ENCODE measurements around the gene TRPV3. TPM values are rescaled to one million over a fixed set of nuclear protein-coding genes. Genes with fewer than 3 reads are reported as not detected.
A peak's percentile ranks its signal among the peaks of the same experiment; 100 is the strongest.

Gene TRPV3
- total RNA-seq, 5 donors from 2014 or later (not counting 1 experiment from before 2014, with no cell fraction given) = 0.23 to 1.4 (median 0.44) TPM

DNA sequence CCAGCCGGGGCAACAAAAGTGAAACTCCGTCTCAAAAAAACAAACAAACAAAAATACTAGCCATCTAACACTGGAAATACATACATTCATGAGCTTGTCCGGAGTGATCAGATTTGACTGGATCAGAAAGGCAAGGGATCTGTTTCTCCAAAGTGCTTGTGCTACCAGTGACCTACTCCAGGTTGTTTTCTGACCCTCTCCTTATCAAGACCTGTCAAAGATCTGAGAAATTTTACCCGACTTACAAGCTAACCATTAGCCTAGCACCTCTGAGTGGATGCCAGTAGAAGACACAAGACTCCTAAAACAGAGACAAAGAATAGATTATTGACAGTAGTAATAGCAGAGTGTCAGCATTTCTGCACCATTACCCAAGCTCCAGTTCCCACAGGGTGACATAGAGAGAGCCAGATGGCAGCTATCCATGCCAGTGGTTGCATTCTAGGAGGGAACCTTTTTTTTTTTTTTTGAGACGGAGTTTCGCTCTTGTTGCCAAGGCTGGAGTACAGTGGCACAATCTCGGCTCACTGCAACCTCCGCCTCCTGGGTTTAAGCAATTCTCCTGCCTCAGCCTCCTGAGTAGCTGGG lies 72.0 kb downstream of the TRPV3 start:
- CTCF ChIA-PET = no interaction called here
- Histone ChIP-seq H3K4me1 (ENCODE audit: control insufficient read depth in 1 of 2, extremely low read depth in 1 of 2, insufficient read depth in 2 of 2, low read length in 2 of 2) (no peaks in the 10 kb centered on the region), H3K27ac (ENCODE audit: low read length) (no peak overlapping the region), H3K4me3 (ENCODE audit: control insufficient read depth in 1 of 2, extremely low read depth in 1 of 2, low read length in 1 of 2) (no peak overlapping the region), H3K9me3 (no peaks in the 10 kb centered on the region), H3K27me3 (replicated peaks in 1 of 2; ENCODE audit: control insufficient read depth in 2 of 2, extremely low read depth in 1 of 2, insufficient read depth in 2 of 2, low read length in 1 of 2) (peaks cover 0 to 10% of the 10 kb centered on the region in 2 experiments), H3K36me3 (ENCODE audit: control insufficient read depth in 2 of 2, extremely low read depth in 1 of 2, insufficient read depth in 1 of 2, low read length in 1 of 2) (no peaks in the 10 kb centered on the region)
- Mint-ChIP-seq H3K4me1 (no peaks in the 10 kb centered on the region), H3K27me3 (peaks cover 32 to 41% of the 10 kb centered on the region in 2 donors), H3K27ac (no peak overlapping the region), H3K9me3 (no peaks in the 10 kb centered on the region), H3K36me3 (no peaks in the 10 kb centered on the region), H3K4me3 (no peak overlapping the region)
- DNase-seq (no peak), ATAC-seq (replicated peaks in 1 of 4) (no peak)
- 89% methylated on average over 3 of the region's 8 CpGs for WGBS (ENCODE audit: insufficient coverage)
- POLR2A ChIA-PET = no interaction called here

DNA sequence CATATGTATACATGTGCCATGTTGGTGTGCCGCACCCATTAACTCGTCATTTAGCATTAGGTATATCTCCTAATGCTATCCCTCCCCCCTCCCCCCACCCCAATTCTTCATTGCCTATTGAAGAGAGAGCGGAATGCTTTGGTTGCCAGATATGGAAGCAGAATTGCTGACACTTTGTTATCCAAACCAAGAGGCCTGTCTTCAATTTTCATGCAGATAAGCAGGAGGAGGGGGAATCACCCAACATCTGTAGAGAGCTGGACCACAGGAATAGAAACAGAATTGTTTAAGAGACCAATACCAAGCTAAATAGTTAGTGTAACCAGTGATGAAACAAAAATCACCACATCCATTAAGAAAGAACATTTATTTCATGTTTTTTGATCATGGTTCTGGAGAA lies 74.8 kb downstream of the TRPV3 start:
- no CpG with 5 or more reads among the region's 3 CpGs for WGBS (ENCODE audit: insufficient coverage)
- Histone ChIP-seq H3K9me3 (no peaks in the 10 kb centered on the region), H3K36me3 (ENCODE audit: control insufficient read depth in 2 of 2, extremely low read depth in 1 of 2, insufficient read depth in 1 of 2, low read length in 1 of 2) (no peaks in the 10 kb centered on the region), H3K4me1 (ENCODE audit: control insufficient read depth in 1 of 2, extremely low read depth in 1 of 2, insufficient read depth in 2 of 2, low read length in 2 of 2) (no peaks in the 10 kb centered on the region), H3K4me3 (ENCODE audit: control insufficient read depth in 1 of 2, extremely low read depth in 1 of 2, low read length in 1 of 2) (no peak overlapping the region), H3K27ac (ENCODE audit: low read length) (no peak overlapping the region), H3K27me3 (replicated peaks in 1 of 2; ENCODE audit: control insufficient read depth in 2 of 2, extremely low read depth in 1 of 2, insufficient read depth in 2 of 2, low read length in 1 of 2) (peaks cover 2 to 15% of the 10 kb centered on the region in 2 experiments)
- Mint-ChIP-seq H3K27me3 (peaks cover 22 to 40% of the 10 kb centered on the region in 2 donors), H3K27ac (no peak overlapping the region), H3K36me3 (no peaks in the 10 kb centered on the region), H3K4me1 (no peaks in the 10 kb centered on the region), H3K9me3 (no peaks in the 10 kb centered on the region), H3K4me3 (no peak overlapping the region)
- DNase-seq = no peak
- no peak for ATAC-seq (replicated peaks in 1 of 4)
- ChIA-PET POLR2A (no interaction called here), CTCF (no interaction called here)

DNA sequence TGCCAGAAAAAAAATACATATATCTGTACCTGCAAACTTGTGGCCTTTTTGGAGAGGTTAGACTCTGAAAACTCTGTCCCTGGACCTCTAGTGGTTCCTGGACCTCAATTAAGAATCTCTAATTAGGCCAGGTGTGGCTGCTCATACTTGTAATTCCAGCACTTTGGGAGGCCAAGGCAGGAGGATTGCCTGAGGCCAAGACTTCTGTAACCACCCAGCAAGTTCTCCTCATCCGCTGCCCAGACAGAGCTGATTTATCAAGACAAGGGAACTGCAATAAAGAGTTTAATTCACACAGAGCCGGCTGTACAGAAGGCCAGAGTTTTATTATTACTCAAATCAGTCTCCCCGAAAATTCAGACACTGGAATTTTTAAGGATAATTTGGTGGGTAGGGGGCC lies 77.6 kb downstream of the TRPV3 start:
- ChIA-PET CTCF (no interaction called here), POLR2A (no interaction called here)
- no peaks in the 10 kb centered on the region for H3K36me3 Mint-ChIP-seq
- WGBS (ENCODE audit: insufficient coverage) = 74% methylated on average over 2 of the region's 3 CpGs
- no peak for ATAC-seq (replicated peaks in 1 of 4)
- Histone ChIP-seq H3K4me1 (ENCODE audit: control insufficient read depth in 1 of 2, extremely low read depth in 1 of 2, insufficient read depth in 2 of 2, low read length in 2 of 2) (no peaks in the 10 kb centered on the region), H3K27me3 (replicated peaks in 1 of 2; ENCODE audit: control insufficient read depth in 2 of 2, extremely low read depth in 1 of 2, insufficient read depth in 2 of 2, low read length in 1 of 2) (peaks cover 2 to 11% of the 10 kb centered on the region in 2 experiments), H3K9me3 (no peaks in the 10 kb centered on the region), H3K27ac (ENCODE audit: low read length) (no peak overlapping the region), H3K4me3 (ENCODE audit: control insufficient read depth in 1 of 2, extremely low read depth in 1 of 2, low read length in 1 of 2) (no peak overlapping the region), H3K36me3 (ENCODE audit: control insufficient read depth in 2 of 2, extremely low read depth in 1 of 2, insufficient read depth in 1 of 2, low read length in 1 of 2) (no peaks in the 10 kb centered on the region)
- H3K4me1 Mint-ChIP-seq = peaks cover 0 to 2% (median 2%) of the 10 kb centered on the region in 3 donors
- no peak for DNase-seq
- H3K27ac Mint-ChIP-seq = no peak overlapping the region
- H3K4me3 Mint-ChIP-seq = no peak overlapping the region
- no peaks in the 10 kb centered on the region for H3K9me3 Mint-ChIP-seq
- H3K27me3 Mint-ChIP-seq = peaks cover 8 to 23% of the 10 kb centered on the region in 2 donors

DNA sequence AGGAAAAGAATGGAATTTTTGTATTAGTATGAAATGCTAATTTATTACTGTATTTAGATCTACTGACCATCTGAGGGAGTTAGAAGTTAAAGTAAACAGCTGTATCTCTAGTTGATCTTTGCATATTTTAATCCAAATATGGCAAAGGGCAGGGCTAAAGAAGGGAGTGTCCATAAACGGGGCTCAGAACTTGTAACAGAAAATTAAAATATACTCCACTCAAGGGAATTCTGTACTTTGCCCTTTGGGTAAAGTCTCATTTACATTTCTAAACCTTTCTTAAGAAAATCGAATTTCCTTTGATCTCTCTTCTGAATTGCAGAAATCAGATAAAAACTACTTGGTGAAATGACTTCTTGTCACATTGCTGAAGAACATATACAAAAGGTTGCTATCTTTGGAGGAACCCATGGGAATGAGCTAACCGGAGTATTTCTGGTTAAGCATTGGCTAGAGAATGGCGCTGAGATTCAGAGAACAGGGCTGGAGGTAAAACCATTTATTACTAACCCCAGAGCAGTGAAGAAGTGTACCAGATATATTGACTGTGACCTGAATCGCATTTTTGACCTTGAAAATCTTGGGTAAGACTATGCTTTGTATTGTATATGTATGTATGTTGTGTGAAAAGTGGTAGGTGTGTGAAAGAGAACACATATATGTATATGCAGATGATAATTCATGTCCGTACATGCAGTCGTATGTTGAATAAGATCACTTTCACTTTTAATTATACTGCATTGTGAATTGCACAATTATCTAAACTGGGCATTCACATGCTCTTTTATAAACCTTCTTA lies 81.6 kb downstream of the TRPV3 start, which contains the start of gene ASPA:
Gene ASPA, plus strand, starts transcription at position 186 of the 799 bp plus-strand sequence. Its CDS starts 163 bp downstream, at position 349.
- Histone ChIP-seq H3K27ac (ENCODE audit: low read length) (no peak within 1 kb of the TSS), H3K36me3 (ENCODE audit: control insufficient read depth in 2 of 2, extremely low read depth in 1 of 2, insufficient read depth in 1 of 2, low read length in 1 of 2) (no peaks in the 10 kb centered on the region), H3K4me1 (ENCODE audit: control insufficient read depth in 1 of 2, extremely low read depth in 1 of 2, insufficient read depth in 2 of 2, low read length in 2 of 2) (no peaks in the 10 kb centered on the region), H3K27me3 (replicated peaks in 1 of 2; ENCODE audit: control insufficient read depth in 2 of 2, extremely low read depth in 1 of 2, insufficient read depth in 2 of 2, low read length in 1 of 2) (peaks cover 2 to 5% of the 10 kb centered on the region in 2 experiments), H3K9me3 (no peaks in the 10 kb centered on the region), H3K4me3 (ENCODE audit: control insufficient read depth in 1 of 2, extremely low read depth in 1 of 2, low read length in 1 of 2) (no peak within 1 kb of the TSS)
- no peak for ATAC-seq (replicated peaks in 1 of 4)
- H3K4me1 Mint-ChIP-seq = peaks cover 0 to 2% (median 2%) of the 10 kb centered on the region in 3 donors
- ChIA-PET CTCF (no interaction called here), POLR2A (no interaction called here)
- H3K9me3 Mint-ChIP-seq = no peaks in the 10 kb centered on the region
- peak within 1 kb of the TSS; percentile 7 to 60 (median 39) for H3K4me3 Mint-ChIP-seq
- H3K27ac Mint-ChIP-seq = no peak within 1 kb of the TSS
- H3K36me3 Mint-ChIP-seq = no peaks in the 10 kb centered on the region
- peaks cover 3 to 11% of the 10 kb centered on the region in 2 donors for H3K27me3 Mint-ChIP-seq
- DNase-seq = no peak
- no CpG with 5 or more reads among the region's 7 CpGs for WGBS (ENCODE audit: insufficient coverage)

DNA sequence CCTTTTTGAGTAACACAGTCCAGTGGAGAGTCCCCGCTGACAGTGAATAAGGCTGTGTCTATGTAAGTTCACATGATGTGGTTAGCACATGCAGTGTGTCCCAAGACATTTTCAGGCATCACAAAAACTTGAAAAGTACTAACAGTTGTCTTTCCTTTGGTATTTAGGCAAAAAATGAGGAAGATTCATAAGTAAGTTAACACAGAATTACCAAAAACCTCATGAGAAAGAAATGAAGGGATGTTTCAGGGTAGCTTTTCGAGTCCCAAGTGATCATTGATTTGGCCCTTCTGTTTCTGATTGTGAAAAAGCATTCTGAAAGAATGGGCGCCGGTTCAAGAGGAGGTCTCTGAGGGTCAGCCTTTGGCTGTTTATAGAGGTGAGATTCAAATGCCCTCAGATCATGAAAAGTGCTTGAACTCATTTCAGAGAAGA lies 82.3 kb downstream of the TRPV3 start:
- POLR2A ChIA-PET = no interaction called here
- no peaks in the 10 kb centered on the region for H3K36me3 Mint-ChIP-seq
- WGBS (ENCODE audit: insufficient coverage) = 57% methylated on average over 3 of the region's 4 CpGs

DNA sequence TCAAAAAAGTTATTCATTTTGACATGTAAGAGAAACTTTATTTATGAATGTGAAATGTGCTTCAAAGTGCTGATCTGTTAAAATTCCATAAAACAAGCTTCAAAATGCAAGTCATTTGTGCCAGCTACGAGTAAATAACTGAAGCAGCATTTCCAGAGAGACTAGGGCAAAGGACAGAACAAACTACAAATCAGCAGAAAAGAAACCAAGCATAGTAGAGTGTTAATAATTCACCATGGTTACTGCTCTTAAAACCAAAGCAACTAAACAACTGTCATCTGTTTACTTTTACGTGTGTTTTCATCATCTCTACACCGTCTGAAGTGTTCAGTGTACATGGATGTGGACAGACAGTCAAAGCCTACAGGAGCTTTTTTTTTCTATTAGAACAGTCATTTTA lies 83.4 kb downstream of the TRPV3 start:
- H3K27ac Mint-ChIP-seq = no peak overlapping the region
- POLR2A ChIA-PET = no interaction called here
- Histone ChIP-seq H3K36me3 (ENCODE audit: control insufficient read depth in 2 of 2, extremely low read depth in 1 of 2, insufficient read depth in 1 of 2, low read length in 1 of 2) (no peaks in the 10 kb centered on the region), H3K4me1 (ENCODE audit: control insufficient read depth in 1 of 2, extremely low read depth in 1 of 2, insufficient read depth in 2 of 2, low read length in 2 of 2) (no peaks in the 10 kb centered on the region), H3K27me3 (replicated peaks in 1 of 2; ENCODE audit: control insufficient read depth in 2 of 2, extremely low read depth in 1 of 2, insufficient read depth in 2 of 2, low read length in 1 of 2) (no peaks in the 10 kb centered on the region), H3K4me3 (ENCODE audit: control insufficient read depth in 1 of 2, extremely low read depth in 1 of 2, low read length in 1 of 2) (no peak overlapping the region), H3K27ac (ENCODE audit: low read length) (no peak overlapping the region), H3K9me3 (no peaks in the 10 kb centered on the region)
- DNase-seq = no peak
- peaks cover 0 to 2% (median 2%) of the 10 kb centered on the region in 3 donors for H3K4me1 Mint-ChIP-seq
- peaks cover 7 to 9% of the 10 kb centered on the region in 2 donors for H3K27me3 Mint-ChIP-seq
- CTCF ChIA-PET = interaction anchor here in 1 of 2 donors (0.5 kb wide), 1 partner anchor 923 kb away, joined by 3 read pairs; no protein-coding TSS in a partner anchor
- ATAC-seq (replicated peaks in 1 of 4) = no peak
- no peaks in the 10 kb centered on the region for H3K36me3 Mint-ChIP-seq
- no peaks in the 10 kb centered on the region for H3K9me3 Mint-ChIP-seq
- WGBS (ENCODE audit: insufficient coverage) = no CpG with 5 or more reads among the region's 3 CpGs
- no peak overlapping the region for H3K4me3 Mint-ChIP-seq

More for the DNA sequence above, 82.3 kb downstream of the TRPV3 start:
- Histone ChIP-seq H3K36me3 (ENCODE audit: control insufficient read depth in 2 of 2, extremely low read depth in 1 of 2, insufficient read depth in 1 of 2, low read length in 1 of 2) (no peaks in the 10 kb centered on the region), H3K27ac (ENCODE audit: low read length) (no peak overlapping the region), H3K27me3 (replicated peaks in 1 of 2; ENCODE audit: control insufficient read depth in 2 of 2, extremely low read depth in 1 of 2, insufficient read depth in 2 of 2, low read length in 1 of 2) (peaks cover 2 to 5% of the 10 kb centered on the region in 2 experiments), H3K4me3 (ENCODE audit: control insufficient read depth in 1 of 2, extremely low read depth in 1 of 2, low read length in 1 of 2) (no peak overlapping the region), H3K9me3 (no peaks in the 10 kb centered on the region), H3K4me1 (ENCODE audit: control insufficient read depth in 1 of 2, extremely low read depth in 1 of 2, insufficient read depth in 2 of 2, low read length in 2 of 2) (no peaks in the 10 kb centered on the region)
- no peak for DNase-seq
- Mint-ChIP-seq H3K4me1 (peaks cover 0 to 2% (median 2%) of the 10 kb centered on the region in 3 donors), H3K27me3 (peaks cover 4 to 11% of the 10 kb centered on the region in 2 donors), H3K9me3 (no peaks in the 10 kb centered on the region), H3K27ac (no peak overlapping the region), H3K4me3 (no peak overlapping the region)
- ATAC-seq (replicated peaks in 1 of 4) = no peak
- CTCF ChIA-PET = no interaction called here

All from T-cell (primary cell).